Measurements from ENCODE around the gene MAD1L1. TPM values are rescaled to one million over a fixed set of nuclear protein-coding genes. Genes with fewer than 3 reads are reported as not detected.
A peak's percentile ranks its signal among the peaks of the same experiment; 100 is the strongest.

The MAD1L1 gene
- total RNA-seq, 1 donor from 2014 or later, result 48.4 TPM

DNA sequence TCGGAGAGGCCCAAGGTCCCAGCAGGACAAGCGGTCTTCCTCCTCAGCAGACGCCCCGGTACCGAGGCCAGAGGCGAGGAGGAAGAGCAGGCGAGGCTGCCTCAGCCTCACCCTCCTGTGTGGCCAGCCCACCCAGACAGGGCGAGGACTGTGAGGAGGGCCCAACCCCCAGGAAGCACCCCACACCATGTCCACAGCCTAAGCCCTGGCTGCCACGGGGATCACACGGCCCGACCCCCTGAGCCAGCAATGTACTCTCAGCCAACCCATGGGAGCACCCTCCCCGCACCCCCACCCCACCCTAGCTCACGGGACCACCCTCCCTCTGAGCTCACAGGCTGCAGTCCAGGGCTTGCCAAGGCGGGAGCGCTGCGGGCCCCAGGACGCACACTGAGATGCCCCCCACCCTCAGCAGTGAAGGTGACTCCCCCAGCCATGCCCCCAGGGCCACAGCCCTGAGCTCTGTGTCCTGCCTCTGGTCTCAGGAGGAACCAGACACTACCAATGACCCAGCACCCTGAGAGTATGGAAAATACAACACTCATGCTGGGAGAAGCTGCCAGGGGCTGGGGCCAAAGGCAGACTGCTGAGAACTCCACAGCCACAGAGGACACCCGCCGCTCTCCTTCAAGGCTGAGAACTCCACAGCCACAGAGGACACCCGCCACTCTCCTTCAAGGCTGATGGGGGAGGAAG, 93.6 kb downstream of the MAD1L1 start:
- ATAC-seq, result no peak
- no peaks in the 10 kb centered on the region for H3K9me3 ChIP-seq
- TF ChIP-seq, protein P1, sequence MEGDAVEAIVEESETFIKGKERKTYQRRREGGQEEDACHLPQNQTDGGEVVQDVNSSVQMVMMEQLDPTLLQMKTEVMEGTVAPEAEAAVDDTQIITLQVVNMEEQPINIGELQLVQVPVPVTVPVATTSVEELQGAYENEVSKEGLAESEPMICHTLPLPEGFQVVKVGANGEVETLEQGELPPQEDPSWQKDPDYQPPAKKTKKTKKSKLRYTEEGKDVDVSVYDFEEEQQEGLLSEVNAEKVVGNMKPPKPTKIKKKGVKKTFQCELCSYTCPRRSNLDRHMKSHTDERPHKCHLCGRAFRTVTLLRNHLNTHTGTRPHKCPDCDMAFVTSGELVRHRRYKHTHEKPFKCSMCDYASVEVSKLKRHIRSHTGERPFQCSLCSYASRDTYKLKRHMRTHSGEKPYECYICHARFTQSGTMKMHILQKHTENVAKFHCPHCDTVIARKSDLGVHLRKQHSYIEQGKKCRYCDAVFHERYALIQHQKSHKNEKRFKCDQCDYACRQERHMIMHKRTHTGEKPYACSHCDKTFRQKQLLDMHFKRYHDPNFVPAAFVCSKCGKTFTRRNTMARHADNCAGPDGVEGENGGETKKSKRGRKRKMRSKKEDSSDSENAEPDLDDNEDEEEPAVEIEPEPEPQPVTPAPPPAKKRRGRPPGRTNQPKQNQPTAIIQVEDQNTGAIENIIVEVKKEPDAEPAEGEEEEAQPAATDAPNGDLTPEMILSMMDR (IDR thresholded peaks at IDR 0.05), result no peak
- H3K27ac ChIP-seq, result no peak overlapping the region
- intact Hi-C loops (cut with DNase I), result no loop called here
- peaks cover 8% of the 10 kb centered on the region for H3K36me3 ChIP-seq
- DNase-seq, result no peak
- no peaks in the 10 kb centered on the region for H3K27me3 ChIP-seq
- H3K4me1 ChIP-seq, result no peaks in the 10 kb centered on the region
- H3K4me3 ChIP-seq, result no peak overlapping the region

DNA sequence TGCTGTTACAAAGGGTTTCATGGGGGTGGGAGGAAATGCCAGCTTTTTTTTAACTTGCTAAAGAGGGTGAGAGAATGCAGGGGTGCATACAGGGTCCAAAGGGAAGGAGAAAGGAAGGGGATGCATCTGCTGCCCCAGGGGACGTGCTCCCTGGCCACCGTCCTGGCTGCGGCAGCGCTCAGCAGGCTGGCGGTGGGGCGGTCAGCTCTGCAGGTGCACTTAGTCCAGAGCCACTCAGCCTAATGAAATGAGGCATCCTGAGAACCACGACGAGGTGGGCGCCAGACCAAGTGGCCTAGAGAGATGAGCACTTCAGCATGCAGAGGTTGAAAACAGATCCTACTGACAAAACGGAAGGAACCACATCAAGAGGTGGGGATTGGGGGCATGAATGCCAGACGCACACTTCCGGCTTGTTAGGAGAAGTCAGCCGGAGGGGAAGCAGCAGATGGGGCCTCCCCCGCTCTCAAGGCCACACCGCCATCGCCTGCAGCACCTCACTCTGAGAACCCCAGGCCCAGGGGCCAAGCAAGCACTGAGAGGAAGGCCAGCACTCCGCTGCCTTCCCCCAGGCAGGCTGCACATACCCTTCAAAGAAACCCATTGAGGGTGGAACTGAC, 94.5 kb downstream of the MAD1L1 start:
- Histone ChIP-seq H3K4me3 (no peak overlapping the region), H3K4me1 (no peaks in the 10 kb centered on the region), H3K9me3 (no peaks in the 10 kb centered on the region), H3K27ac (no peak overlapping the region), H3K36me3 (peaks cover 10% of the 10 kb centered on the region), H3K27me3 (no peaks in the 10 kb centered on the region)
- DNase-seq, result no peak
- peak; percentile 56 for ATAC-seq
- TF ChIP-seq, protein P1 (IDR thresholded peaks at IDR 0.05), result no peak
- intact Hi-C loops (cut with DNase I), result no loop called here

DNA sequence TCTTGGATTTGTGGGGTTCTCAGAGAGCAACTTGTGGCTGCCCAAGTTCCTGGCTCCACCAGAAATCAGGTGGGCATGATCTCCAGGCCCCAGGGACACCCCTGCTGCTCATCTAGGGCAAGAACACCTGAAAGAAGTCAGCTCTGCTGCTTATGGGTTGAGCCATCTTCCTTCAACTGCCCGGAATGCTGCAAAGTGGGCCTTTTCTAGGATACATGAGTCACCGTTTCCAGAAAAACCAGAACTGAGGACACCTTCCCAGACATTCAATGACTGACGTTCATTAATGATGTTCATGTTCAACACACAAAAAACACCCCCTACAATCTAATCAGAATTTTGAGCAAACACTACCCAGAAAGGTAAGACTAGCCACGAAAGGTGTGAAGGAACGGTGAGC, 98.0 kb downstream of the MAD1L1 start:
- no peaks in the 10 kb centered on the region for H3K4me1 ChIP-seq
- peaks cover 12% of the 10 kb centered on the region for H3K36me3 ChIP-seq
- H3K27me3 ChIP-seq, result no peaks in the 10 kb centered on the region
- intact Hi-C loops (cut with DNase I), result no loop called here
- H3K27ac ChIP-seq, result no peak overlapping the region
- ATAC-seq, result no peak
- TF ChIP-seq, protein P1 (IDR thresholded peaks at IDR 0.05), result no peak
- H3K4me3 ChIP-seq, result no peak overlapping the region
- DNase-seq, result no peak
- no peaks in the 10 kb centered on the region for H3K9me3 ChIP-seq

DNA sequence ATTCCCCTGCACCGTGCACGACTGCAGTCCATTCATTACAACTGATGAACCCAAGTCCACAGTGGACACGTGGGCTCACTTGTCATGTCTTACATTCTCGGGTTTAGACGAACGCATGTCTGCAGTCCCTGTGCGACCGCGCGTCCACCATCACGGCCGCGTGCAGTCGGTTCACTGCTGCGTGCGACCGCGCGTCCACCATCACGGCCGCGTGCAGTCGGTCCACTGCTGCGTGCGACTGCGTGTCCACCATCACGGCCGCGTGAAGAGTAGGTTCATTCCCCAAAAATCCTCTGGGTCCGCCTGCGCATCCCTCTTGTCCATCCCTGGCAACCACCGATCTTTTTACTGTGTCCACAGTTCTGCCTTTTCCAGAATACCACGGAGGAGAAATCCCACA, 100.5 kb downstream of the MAD1L1 start:
- H3K27me3 ChIP-seq, result no peaks in the 10 kb centered on the region
- no peak for ATAC-seq
- H3K4me3 ChIP-seq, result no peak overlapping the region
- TF ChIP-seq, protein P1 (IDR thresholded peaks at IDR 0.05), result no peak
- no peak overlapping the region for H3K27ac ChIP-seq
- peaks cover 12% of the 10 kb centered on the region for H3K36me3 ChIP-seq
- no peak for DNase-seq
- H3K4me1 ChIP-seq, result no peaks in the 10 kb centered on the region
- no peaks in the 10 kb centered on the region for H3K9me3 ChIP-seq
- intact Hi-C loops (cut with DNase I), result no loop called here

DNA sequence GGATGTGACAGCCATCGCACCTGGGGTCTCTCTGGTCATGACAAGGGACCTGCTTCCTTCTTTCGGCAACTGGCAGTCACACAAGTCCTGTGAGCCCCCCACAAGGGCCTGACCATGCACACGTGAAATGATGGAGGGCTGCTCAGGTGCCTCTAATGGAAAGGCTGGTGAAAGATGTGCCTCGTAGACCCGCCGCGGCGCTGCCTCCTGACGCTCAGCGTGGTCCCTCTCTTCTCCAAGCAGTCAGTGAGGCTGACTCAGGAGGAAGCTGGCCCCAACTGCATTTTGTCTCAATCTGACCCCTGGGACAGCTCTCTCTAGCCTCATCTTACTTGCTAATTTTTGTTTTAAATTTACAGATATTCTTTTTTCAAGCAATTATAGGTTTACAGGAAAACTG, 100.9 kb downstream of the MAD1L1 start:
- intact Hi-C loops (cut with DNase I), result no loop called here
- Histone ChIP-seq H3K4me3 (no peak overlapping the region), H3K36me3 (peaks cover 12% of the 10 kb centered on the region), H3K27me3 (no peaks in the 10 kb centered on the region), H3K9me3 (no peaks in the 10 kb centered on the region), H3K27ac (no peak overlapping the region), H3K4me1 (no peaks in the 10 kb centered on the region)
- ATAC-seq (no peak), DNase-seq (no peak)
- TF ChIP-seq, protein P1 (IDR thresholded peaks at IDR 0.05), result no peak

All from upper lobe of right lung (tissue), 1 donor.